ENCODE data around the gene FYCO1. TPM values are rescaled to one million over a fixed set of nuclear protein-coding genes. Genes with fewer than 3 reads are reported as not detected.

The FYCO1 gene
- total RNA-seq, 1 donor from 2014 or later: 1.2 TPM

DNA sequence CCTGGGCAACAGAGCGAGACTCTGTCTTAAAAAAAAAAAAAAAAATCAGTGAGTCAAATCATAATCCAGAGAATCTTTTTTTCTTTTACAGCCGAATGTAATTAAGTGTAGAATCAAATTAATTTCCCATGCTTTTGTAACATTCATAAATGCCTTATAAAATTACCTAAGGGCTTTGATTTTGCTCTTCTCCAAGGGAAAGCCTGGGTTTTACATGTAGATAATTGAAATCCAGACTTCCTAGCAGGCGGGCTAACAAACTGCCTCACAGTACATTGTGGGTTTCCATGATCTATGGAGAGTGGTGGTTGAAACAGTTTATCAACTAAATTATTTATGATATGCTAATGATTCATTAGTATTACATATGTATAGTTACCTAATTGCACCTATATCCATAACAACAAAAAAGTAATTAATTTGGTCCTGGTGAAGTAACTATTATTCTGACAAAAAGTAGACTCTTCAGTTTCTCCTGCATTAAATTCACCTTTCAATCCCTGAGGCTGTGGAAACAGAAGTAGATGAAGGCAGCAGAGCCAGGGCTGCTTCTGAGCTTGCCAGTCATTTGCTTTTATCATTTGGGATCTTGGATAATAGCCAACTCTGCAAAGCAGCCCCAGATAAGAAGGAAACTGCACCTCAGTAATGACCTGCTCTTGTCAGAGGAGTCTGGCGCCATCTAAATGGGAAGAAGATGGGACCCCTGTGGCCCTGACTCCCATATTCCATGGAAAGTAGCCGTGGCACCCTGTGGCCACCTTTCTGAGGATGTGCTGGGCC is 99.7 kb downstream of the FYCO1 start:
- DNase-seq (ENCODE audit: low spot score in 2 of 2) (no peak), FAIRE-seq (no peak)

DNA sequence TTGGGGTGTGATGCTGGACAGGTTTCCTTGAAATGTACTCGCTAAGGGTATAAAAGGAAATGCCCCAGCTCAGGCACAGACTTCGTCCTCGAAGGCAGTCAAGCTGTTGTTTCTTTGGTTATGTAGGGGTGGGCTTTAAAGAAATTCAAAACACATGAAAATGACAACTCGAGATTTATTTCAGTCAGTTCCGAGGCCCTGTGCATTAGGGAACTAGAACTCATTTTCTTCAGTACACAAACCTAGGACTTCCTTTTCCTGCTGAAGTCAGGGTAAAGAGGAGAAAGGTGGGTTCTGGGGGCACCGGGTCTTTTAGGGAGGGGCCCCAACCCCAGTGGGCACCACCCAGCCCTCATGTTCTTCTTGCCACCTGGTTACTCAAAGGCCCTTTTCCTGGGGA is 101.6 kb downstream of the FYCO1 start:
- FAIRE-seq (no peak), DNase-seq (ENCODE audit: low spot score in 2 of 2) (no peak)

DNA sequence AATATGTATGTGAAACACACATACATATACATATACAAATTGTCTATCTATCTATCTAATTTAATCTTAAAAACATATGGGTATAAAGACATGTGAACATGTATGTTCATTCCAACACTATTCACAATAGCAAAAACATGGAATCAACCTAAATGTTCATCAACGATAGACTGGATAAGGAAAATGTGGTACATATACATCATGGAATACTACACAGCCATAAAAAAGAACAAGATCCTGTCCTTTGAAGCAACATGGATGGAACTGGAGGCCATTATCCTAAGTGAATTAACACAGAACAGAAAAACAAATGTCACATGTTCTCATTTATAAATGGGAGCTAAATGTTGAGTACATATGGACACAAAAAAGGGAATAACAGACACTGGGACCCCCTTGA is 103.5 kb downstream of the FYCO1 start:
- FAIRE-seq: no peak
- DNase-seq (ENCODE audit: low spot score in 2 of 2): no peak

DNA sequence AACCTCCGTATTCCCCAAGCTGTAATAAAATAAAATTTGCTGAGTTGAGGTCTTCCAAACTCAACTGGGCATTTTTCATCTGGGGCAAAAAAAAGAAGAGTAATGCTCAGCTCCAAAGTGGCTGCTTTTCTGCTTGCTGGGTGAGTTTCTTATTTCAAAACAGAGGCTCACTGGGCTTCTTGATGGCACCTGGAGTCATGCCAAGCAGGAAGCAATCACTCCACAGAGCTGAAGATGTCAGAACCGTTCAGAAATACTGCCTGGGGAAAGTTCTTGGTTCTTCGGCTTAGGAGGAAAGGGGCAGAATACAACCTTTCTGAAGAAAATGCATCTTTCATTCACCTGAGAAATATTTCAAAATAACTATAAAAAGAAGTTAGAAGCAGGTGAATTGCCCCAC is 105.2 kb downstream of the FYCO1 start:
- DNase-seq (ENCODE audit: low spot score in 2 of 2): no peak
- no peak for FAIRE-seq

DNA sequence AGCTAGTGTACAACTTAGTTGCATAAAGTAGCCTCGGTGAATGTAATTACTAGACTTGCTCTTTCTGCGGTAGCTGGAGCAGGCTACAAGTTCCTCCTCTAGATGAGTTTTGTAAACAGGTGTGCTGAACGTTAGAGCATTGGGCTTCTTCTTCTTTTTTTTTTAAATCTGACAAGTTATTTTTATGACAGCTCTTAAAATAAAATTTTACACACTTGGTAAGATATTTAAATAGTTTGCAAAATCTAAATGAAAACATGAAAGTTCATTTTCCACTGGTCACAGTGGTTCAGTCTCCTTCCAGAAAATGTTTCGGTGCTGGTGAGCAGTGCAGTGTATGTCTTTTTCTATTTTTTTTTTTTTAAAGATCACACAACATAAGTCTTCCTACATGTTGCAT is 106.3 kb downstream of the FYCO1 start:
- no peak for DNase-seq (ENCODE audit: low spot score in 2 of 2)
- FAIRE-seq: no peak

DNA sequence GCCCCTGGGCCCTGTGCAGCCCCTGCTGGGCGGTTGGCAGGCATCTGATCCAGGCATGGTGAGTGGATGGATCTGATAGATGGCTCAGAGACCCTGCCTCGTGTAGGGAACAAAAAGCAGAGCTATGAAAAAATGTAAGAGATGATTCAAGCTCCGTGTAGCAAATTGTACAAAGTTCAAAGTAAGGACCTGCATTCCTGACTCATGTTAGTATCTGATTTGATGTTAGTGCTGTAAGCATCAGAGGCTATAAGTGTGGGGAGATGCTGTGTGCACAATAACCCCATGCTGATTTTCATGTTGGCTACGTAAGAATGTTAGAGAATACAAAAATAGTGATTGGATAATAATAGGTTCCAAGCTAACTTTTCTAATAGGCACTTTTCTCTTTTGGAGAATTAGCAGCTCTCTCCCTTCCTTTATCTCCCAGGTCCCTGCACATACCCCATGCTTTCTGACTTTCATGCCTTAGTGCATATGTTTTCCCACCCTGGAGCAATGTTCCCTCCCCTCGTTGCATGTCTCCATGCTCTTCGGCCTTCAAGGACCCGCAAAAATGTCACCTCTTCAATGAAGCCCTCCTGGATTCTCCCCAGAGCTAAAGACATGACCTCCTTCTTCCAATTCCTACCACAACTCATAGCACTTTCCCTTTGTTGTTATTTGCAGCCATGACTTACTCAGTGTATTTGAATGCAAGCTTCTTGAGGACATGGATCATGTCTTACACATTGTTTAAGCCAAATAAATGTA is 107.7 kb downstream of the FYCO1 start:
- DNase-seq (ENCODE audit: low spot score in 2 of 2) (no peak), FAIRE-seq (no peak)

DNA sequence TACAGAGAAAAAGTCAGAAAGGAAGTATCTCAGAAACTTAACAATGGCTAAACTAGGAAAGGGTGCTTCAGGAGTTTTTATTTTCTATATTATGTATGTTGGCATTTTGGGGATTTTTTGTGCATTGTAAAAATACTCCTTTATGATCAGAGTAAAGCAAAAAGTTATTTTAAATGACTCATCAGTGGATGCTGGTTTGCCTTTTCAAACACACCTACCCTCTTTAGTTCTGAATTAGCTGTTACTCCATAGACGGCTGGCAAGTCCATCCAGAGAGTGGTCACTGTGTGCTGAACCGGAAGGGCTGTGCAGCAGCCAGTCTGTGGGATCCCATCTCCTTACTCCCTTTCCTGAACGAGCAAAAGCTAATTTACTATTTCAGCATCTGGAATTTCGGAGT is 108.3 kb downstream of the FYCO1 start:
- FAIRE-seq (no peak), DNase-seq (ENCODE audit: low spot score in 2 of 2) (no peak)

DNA sequence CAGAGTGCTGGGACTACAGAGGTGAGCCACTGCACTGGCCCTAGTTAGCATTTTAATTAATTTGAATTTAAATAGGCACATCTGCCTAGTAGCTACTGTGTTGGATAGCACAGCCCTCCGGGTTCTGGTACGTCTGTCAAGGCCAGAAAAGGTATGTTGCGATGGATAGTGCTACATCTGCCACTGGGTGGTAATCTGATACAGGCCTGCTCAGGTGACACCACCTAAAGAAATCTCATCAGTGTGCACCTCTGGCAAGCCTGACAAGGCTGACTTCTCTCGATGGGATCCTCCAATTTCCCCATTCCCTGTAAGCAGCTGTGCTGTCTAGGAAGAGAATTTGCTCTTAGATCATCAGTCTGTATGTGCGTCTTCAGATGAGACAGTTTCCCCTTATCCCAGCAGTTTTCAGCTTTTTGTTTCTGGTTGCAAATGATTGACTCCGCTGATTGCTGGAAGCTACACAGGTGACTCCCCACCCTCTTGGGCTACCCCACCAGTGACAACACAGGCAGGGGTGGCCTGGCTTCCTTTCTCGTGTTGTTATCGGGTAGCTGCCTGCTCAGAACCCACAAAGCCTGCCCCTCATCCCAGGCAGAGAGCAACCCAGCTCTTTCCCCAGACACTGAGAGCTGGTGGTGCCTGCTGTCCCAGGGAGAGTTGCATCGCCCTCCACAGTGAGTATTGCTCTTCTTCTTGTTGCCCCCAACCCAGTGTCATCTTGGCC is 109.5 kb downstream of the FYCO1 start, which contains the start of gene CCR9:
CCR9 (plus strand) TSS at position 565 of the 727 bp plus-strand sequence. CDS start 8,391 bp downstream, outside the sequence.
- FAIRE-seq: no peak
- DNase-seq (ENCODE audit: low spot score in 2 of 2): no peak

DNA sequence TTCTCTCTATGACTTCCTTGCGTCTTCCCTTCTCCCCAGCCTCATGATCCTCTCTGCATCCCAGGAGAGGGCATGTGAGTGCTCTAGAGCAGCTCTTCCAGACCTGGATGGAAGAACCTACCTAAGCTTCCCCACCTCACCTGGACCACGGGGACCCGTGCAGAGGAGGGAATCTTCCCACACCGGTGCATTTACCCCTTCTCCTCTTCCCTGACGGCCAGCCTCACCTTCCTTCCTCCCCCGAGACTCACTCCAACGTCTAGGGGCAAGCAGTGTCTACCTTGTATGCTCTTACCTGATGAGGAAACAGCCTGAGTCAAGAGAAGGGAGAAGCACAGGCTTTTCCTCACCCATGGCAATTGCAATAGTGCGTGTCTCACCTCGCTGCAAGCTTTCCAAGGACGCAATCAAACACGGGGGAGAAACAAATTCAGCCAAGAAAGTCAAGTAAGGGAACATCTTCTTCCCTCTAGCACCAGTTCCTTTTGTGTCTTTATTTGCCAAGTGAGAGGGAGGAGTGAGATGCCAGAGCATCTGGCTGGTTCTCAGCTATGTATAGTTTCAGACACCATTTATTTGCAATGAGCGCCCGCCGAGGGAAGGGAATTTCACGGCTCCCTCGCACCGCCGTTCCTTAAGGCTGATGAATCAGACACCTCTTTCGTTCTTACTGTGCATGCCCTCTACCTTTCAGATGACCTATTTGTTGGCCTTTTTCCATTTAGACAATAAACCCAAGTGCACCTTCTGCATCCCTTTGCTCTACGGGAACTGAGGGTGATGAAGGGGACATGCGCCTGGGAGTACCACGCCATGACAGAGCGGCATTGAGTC is 111.0 kb downstream of the FYCO1 start:
- DNase-seq (ENCODE audit: low spot score in 2 of 2) (no peak), FAIRE-seq (no peak)

DNA sequence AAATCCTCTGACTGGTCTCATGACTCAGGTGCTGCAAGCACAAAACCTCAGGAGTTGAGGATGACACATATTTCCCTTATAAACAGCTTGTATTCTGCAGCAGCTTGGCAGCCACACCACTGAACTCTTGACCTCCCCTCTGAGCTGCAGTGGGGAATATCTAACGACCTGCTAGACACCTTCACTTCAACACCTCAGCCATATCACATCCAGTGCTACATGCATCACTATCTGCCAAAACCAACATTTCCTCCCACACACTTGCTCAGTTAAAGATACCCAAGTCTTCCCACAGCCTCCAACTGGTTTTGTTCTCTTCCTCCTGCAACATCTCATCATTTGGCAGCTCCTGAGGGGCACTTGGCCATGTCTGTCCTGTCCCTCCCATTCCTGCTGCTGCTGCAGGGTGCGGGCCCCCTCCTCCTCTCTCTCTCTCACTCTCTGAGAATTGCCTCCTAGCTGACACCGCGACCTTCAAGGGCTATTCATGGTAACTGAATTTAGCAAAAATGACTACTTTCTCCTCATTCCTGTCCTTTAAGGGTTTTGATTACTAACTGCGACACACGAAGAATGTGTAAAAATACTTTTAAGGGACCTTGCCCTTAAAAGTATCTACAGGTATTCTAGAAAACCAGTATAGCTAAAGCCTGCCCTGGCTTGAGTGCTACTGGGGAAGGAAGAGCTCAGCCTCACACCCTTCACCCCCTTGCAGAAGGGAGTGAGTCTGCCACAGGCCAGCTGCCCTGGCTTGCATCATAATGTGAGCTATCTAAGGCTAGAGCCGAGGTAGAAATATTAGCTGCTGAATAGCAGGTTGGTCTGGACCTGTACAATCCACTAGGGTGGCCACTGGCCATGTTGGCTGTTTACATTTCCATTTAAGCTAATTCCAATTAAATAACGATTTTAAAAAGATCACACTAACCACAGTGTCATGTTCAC is 114.3 kb downstream of the FYCO1 start:
- no peak for DNase-seq (ENCODE audit: low spot score in 2 of 2)
- FAIRE-seq: no peak

DNA sequence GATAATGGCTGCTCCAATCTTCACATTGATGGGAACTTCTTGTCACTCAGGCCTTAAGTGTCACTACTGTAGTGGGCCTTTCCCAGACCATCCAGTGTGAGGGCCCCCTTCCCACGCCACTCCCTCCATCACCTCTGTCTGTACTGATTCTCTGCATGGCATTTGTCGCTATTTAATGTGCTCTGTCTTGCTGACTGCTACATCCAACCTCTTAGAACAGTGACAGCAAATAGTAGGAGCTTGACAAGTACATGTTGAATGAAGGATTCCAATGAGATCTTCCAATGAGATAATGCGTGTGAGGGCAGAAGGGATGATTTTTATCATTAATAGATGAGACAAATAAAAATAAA is 114.9 kb downstream of the FYCO1 start:
- FAIRE-seq (no peak), DNase-seq (ENCODE audit: low spot score in 2 of 2) (no peak)

DNA sequence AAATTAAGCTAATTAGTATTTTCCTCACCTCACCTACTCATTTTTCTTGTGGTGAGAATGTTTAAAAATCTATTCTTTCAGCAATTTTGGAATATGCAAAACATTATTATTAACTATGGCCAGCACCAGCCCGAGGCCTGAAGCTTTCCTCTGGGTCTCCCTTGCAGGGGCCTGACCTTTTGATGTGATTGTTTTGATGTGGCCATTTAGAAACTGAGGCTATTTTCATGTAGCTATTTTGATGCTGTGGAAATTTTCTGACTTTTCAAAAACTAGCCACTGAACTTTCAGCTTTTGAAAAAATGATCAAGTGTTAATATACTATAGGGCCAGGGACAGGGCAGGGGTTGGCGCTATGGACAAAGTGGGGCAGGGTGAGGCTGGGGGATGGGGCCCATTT is 117.5 kb downstream of the FYCO1 start:
- FAIRE-seq (no peak), DNase-seq (ENCODE audit: low spot score in 2 of 2) (no peak)

DNA sequence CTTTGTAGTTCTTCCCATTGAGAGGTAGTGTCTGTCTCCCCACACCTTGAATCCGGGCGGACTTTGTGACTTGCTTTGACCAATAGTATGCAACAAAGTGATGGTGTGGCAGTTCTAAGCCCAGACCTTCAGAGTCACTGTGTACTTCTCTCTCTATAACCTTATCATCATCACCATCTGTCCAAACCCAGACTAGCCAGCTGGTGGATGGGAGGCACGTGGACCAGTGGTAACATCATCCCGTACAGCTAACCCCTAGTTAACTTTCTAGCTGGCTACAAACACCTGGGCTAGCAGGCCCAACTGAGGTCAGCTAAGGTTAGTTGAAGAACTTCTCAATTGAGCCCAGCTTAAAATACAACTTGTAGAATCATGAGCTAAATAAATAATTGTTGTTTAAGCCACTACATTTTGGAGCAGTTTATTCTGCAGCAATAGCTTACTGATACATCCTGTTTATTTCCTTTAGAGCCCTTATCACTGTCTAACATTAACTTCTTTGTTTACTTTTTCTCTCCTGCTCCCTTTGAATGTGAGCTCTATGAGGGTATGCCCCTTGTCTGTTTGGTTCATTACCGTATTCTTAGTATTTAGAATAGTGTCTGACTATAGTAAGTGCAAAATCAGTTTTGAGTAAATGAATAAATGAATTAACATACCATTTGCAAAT is 120.8 kb downstream of the FYCO1 start:
- FAIRE-seq (no peak), DNase-seq (ENCODE audit: low spot score in 2 of 2) (no peak)

DNA sequence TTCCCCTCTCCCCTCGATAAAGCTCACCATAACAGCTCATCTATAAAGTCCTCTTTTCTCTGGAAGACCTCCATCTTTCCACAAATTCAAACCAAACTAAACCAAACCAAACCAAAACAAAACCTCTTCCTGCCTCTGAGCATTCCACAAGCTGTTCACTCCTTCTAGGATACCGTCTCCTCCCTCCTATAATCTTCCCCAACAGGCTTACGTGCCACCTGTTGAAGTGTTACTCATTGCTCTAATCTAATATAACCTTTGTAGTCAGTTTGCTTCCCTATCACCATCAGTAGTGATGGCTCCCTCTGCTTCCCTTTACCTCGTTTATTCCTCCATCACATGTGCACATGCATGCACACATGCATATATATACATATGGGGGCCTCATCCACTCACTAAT is 122.0 kb downstream of the FYCO1 start:
- FAIRE-seq: no peak

DNA sequence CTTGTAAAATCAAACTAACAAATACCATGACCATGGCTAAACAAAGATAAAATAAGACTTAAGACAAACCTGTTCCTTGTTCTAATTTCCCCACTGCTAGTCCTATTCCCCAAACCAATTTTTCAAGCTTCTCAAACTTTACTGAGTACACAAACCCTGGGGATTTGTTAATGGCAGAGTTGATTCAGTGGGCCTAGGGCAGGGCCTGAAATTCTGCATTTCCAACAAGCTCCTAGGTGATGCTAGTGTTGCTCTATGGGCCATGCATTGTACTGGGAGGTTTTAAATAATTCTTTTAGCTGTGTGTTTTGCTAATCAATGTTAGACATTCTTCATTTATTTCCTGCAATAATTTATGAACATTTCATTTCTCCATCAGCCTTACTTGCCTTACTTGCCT is 122.6 kb downstream of the FYCO1 start:
- no peak for FAIRE-seq
- DNase-seq (ENCODE audit: low spot score in 2 of 2): no peak

More for the DNA sequence above, 122.0 kb downstream of the FYCO1 start:
- DNase-seq (ENCODE audit: low spot score in 2 of 2): no peak

DNA sequence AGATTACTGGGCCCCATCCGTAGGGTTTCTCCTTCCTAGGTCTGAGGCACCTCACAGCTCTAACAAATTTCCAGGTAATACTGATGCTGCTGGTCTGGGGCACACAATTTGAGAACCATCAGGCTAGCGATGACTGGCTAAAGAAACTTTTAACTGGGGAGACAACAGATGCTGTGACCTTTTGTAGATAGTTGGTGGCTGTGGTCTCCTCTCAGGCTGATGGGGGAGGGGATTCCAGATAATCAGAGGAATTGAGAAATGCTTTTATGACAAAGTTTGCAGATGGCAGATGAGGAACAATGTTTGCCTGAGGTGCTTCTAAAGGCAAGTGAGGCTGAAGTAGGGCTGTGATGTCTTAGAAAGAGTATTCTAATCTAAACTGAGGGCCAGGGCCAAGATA is 123.1 kb downstream of the FYCO1 start:
- FAIRE-seq (no peak), DNase-seq (ENCODE audit: low spot score in 2 of 2) (no peak)

DNA sequence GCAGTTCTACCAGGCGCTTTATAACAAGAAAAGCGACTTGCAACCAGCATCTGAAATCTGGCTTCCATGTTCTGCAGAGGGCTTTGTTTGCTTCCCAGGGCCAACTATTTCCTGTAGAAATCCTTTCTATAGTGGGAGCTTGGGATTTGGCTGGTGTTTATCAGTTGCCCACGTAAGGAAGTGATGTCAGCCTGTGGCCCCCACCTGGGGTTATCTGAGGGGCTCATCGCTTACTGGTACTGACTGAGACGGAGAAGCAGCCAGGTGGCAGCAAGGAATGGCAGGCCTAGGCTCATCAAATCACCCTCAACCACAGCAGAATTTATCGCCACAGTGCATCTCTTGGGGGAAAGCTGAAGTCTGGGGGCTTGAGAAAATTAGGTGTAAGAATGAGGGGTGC is 123.8 kb downstream of the FYCO1 start:
- FAIRE-seq (no peak), DNase-seq (ENCODE audit: low spot score in 2 of 2) (no peak)

DNA sequence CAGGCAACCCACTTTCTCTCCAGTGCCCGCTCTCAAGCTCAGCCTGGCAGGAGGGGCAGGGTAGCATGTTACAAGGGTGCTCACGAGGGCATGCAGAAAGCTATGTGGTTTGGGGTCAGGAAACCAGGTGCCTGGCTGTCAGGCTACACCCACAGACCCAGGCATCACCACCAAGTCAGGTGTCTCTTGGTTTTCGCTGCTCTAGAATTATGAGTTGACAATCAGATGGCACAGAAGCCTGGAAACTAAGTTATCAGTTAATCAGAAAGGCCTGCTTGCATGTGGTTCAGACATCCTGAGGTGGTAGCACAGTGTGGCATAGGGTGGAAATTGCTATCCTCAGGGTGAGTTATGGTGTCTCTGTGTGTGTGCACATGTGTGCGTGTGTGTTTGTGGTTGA is 125.5 kb downstream of the FYCO1 start:
- DNase-seq (ENCODE audit: low spot score in 2 of 2) (no peak), FAIRE-seq (no peak)

DNA sequence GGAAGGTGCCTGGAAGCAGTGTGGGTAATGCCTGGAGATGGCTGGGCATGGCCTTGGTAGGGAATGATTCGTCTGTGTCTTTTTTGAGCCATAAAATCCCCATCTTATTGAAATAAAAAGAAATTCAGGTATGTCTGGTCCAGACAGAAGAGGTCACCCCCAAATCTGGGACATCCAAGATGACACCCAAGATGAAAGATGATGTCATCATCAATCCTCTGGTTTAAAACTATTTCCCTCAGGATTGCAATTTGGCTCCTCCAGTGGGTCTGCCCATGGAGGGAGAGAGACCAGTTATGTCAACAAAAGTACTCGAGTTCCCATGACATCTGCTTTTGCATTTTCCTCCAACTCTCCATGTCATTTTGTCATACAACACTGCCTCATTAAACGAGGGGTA is 126.0 kb downstream of the FYCO1 start:
- FAIRE-seq (no peak), DNase-seq (ENCODE audit: low spot score in 2 of 2) (no peak)

Measured in frontal cortex (tissue), 4 donors.